ENCODE measurements around the gene L3MBTL4. TPM values are rescaled to one million over a fixed set of nuclear protein-coding genes. Genes with fewer than 3 reads are reported as not detected.

L3MBTL4 gene
- total and polyA plus RNA-seq, 12 donors, result 3.9 to 22.6 (median 8.7) TPM

DNA sequence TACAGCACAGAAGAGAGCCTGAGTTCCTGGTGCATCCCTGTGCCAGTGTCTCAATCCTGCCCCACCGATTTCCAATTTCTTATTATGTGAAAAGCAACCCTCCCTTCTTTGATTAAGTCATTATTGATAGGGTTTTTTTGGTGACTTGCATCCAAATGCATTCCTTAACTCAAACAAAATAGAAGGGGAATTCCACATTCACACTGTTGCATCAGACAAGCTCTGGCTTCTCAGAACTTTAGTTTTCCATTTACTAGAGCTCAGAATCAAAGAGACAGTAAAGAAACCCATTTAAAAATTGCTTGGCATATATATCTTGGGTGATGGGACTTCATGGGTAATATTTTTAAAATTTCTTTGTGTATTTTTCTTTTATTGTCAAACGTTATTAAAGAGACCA, 505.6 kb downstream of the L3MBTL4 start:
- no peaks in the 10 kb centered on the region for H3K4me1 ChIP-seq (replicated peaks in 1 of 2)
- 82 to 87% (median 85%) methylated on average over 2 of the region's 2 CpGs for WGBS, 4 donors

More for the DNA sequence above, 505.6 kb downstream of the L3MBTL4 start:
- H3K27ac ChIP-seq, result no peak overlapping the region
- no peaks in the 10 kb centered on the region for H3K36me3 ChIP-seq (replicated peaks in 1 of 2)
- H3K27me3 ChIP-seq, result no peaks in the 10 kb centered on the region
- TF ChIP-seq CTCF (IDR thresholded peaks at IDR 0.05) (no peak), POLR2A (IDR thresholded peaks at IDR 0.05) (no peak)
- H3K4me3 ChIP-seq, result no peak overlapping the region
- DNase-seq, result no peak
- intact Hi-C loops (cut with DNase I), result no loop called here
- no peaks in the 10 kb centered on the region for H3K9me3 ChIP-seq (replicated peaks in 1 of 3)

Small RNA genes within 50 kb of the gene (microRNA-seq; reads per million reads assigned to microRNA genes)
- gene MIR4317, result 0 reads per million in 3 donors

Small RNA genes within 50 kb of the gene (small RNA-seq; reads per million reads assigned to genes)
- gene RNU5F-3P, result 0 reads per million in 2 donors
- gene RNU6-349P, result 0 reads per million in 2 donors

All from adrenal gland (tissue), 12 donors.